C4-2B (cell line): ENCODE measurements around the gene DLL3.

Source experiments
- H3K27ac ChIP-seq: fragments of 450-650 bp; 2 replicates; pipeline ENCODE4 v1.5.1; 2017
- CTCF ChIP-seq: fragments of 450-650 bp; conservative IDR thresholded peaks from 2 replicates; pipeline ENCODE4 v1.5.1; 2017; ENCODE audit warnings: mild to moderate bottlenecking
- ZFX ChIP-seq: fragments of 450-650 bp; IDR thresholded peaks from 2 replicates; pipeline ENCODE4 v1.6.1; 2017

Gene DLL3

GRCh38 chr19:39515551-39516191, 16.9 kb downstream of the DLL3 start:
- H3K27ac ChIP-seq, result no peak overlapping the region
- TF ChIP-seq CTCF, result no peak
- no peak for TF ChIP-seq ZFX

- H3K27ac ChIP-seq, result no peak overlapping the region
- TF ChIP-seq CTCF, result no peak
- no peak for TF ChIP-seq ZFX
Measured at GRCh38 chr19:39516270-39516669, 17.5 kb downstream of the DLL3 start.

GRCh38 chr19:39517432-39517831, 18.7 kb downstream of the DLL3 start:
- TF ChIP-seq ZFX (no peak), CTCF (no peak)
- H3K27ac ChIP-seq, result no peak overlapping the region

- TF ChIP-seq ZFX (no peak), CTCF (no peak)
- no peak overlapping the region for H3K27ac ChIP-seq
Measured at GRCh38 chr19:39518458-39518857, 19.7 kb downstream of the DLL3 start.

- TF ChIP-seq CTCF, result no peak
- no peak for TF ChIP-seq ZFX
- H3K27ac ChIP-seq, result no peak overlapping the region
Measured at GRCh38 chr19:39518975-39519374, 20.2 kb downstream of the DLL3 start.

GRCh38 chr19:39520541-39521484, 22.1 kb downstream of the DLL3 start:
- H3K27ac ChIP-seq, result no peak overlapping the region
- TF ChIP-seq ZFX, result no peak
- no peak for TF ChIP-seq CTCF

- TF ChIP-seq ZFX, result no peak
- no peak for TF ChIP-seq CTCF
- H3K27ac ChIP-seq, result no peak overlapping the region
Measured at GRCh38 chr19:39524495-39524894, 25.7 kb downstream of the DLL3 start.
